ENCODE data around the gene MAP3K8. TPM values are rescaled to one million over a fixed set of nuclear protein-coding genes. Genes with fewer than 3 reads are reported as not detected.

MAP3K8 gene
- total RNA-seq, 6 experiments from 2014 or later, result 3.1 to 21.9 (median 6.1) TPM

DNA sequence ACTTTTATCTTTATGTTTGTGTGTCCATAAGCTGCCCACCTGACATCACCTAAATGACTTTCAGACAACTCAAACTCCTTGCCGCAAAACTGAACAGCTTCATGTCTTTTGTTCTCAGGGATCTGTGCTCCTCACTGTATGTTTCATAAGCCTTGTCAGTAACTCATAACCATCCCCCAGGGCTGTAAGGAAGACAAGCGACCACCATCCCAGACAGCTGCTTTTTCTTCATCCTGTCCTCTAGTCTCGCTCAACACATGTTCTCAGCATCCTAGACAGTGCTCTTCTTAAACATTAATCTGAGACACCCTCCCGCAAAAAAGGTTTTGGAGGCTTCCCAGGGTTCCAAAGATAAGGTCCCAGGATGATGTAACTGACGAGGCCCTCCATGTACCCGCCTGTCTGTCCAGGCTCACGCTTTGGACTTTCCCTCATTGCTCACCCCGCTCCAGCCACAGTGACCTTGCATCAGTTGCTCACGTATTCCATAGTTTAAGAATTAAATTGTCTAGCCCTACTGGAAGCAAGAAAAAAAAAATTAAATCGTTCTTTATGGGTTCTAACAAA is 69.8 kb downstream of the MAP3K8 start:
- Histone ChIP-seq H3K9me3 (no peaks in the 10 kb centered on the region), H3K27me3 (no peaks in the 10 kb centered on the region), H3K4me1 (peaks cover 0 to 5% (median 0%) of the 10 kb centered on the region in 4 donors), H3K4me3 (no peak overlapping the region), H3K36me3 (no peaks in the 10 kb centered on the region), H3K27ac (no peak overlapping the region)
- intact Hi-C loops (cut with DNase I), result no loop called here
- ATAC-seq (peak in 2 of 4 donors; percentile 29 to 85), DNase-seq (peak in 1 of 3 donors; percentile 59)
- WGBS (ENCODE audit: insufficient coverage, low coverage, low lambda C conversion rate, missing lambda C conversion rate), result 40% methylated on average over 9 of the region's 10 CpGs
- TF ChIP-seq POLR2A (IDR thresholded peaks at IDR 0.05), result no peak
- TF ChIP-seq, protein P1, sequence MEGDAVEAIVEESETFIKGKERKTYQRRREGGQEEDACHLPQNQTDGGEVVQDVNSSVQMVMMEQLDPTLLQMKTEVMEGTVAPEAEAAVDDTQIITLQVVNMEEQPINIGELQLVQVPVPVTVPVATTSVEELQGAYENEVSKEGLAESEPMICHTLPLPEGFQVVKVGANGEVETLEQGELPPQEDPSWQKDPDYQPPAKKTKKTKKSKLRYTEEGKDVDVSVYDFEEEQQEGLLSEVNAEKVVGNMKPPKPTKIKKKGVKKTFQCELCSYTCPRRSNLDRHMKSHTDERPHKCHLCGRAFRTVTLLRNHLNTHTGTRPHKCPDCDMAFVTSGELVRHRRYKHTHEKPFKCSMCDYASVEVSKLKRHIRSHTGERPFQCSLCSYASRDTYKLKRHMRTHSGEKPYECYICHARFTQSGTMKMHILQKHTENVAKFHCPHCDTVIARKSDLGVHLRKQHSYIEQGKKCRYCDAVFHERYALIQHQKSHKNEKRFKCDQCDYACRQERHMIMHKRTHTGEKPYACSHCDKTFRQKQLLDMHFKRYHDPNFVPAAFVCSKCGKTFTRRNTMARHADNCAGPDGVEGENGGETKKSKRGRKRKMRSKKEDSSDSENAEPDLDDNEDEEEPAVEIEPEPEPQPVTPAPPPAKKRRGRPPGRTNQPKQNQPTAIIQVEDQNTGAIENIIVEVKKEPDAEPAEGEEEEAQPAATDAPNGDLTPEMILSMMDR (IDR thresholded peaks at IDR 0.05), result no peak

DNA sequence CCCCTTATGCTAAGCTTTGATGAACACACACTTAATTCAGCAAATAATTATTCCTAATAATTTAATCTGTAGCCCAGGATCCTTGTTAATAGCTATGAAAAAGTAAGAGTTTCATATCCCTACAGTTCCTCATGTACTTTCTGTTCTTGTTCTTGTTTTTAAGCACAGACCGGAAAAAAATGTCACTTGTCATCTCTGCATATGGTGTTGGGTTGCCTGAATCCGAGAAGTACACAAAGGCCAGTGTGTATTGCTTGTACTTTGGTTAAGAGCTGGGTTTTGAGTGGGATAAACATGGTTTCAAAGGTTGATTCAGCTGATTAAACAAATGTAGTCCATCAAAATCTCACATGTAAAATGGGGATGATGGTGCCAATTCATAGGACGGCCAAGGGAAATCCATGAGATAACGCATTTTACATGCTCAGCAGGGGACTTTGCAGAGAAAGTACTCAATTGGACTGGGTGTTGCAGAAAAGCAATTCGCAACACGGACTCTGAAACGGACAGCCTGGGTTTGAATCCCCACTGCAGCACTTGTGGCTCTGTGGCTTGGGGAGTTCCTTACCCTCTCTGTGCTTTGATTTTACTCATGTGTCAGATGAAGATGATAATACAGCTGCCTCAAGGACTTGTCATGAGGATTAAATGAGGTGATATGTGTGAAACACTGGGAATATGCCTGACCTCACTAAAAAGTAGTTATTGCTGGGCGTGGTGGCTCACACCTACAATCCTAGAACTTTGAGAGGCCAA is 71.7 kb downstream of the MAP3K8 start:
- intact Hi-C loops (cut with DNase I), result no loop called here
- no peak for DNase-seq
- Histone ChIP-seq H3K27me3 (no peaks in the 10 kb centered on the region), H3K27ac (peak overlapping the region in 2 of 3 donors; percentile 33 to 48), H3K4me3 (no peak overlapping the region), H3K4me1 (peaks cover 0 to 5% (median 0%) of the 10 kb centered on the region in 4 donors), H3K36me3 (no peaks in the 10 kb centered on the region), H3K9me3 (no peaks in the 10 kb centered on the region)
- TF ChIP-seq, protein P1 (IDR thresholded peaks at IDR 0.05), result no peak
- no peak for TF ChIP-seq POLR2A (IDR thresholded peaks at IDR 0.05)
- peak; percentile 44 to 70 (median 58) for ATAC-seq
- 70% methylated on average over 8 of the region's 8 CpGs for WGBS (ENCODE audit: insufficient coverage, low coverage, low lambda C conversion rate, missing lambda C conversion rate)

DNA sequence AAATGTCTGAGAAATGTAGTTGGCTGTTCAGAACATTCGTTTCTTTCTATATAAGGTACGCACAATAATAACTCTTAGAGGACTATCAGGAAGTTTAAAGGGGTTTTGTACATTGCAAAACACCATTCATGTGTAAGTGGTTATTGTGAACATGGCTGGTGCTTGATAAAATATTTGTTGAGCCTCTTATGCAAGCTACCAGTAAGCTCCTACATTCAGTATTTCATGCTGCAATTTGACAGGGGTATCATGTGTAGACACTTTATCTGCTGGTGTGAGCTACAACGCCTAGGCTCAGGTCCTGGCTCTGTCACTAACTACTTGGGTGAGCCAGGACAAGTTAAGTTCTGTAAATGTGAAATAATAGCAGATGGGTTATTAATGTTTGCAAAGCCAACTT is 75.5 kb downstream of the MAP3K8 start:
- no peak overlapping the region for H3K27ac ChIP-seq
- TF ChIP-seq POLR2A (IDR thresholded peaks at IDR 0.05), result no peak
- TF ChIP-seq, protein P1 (IDR thresholded peaks at IDR 0.05), result no peak
- H3K4me1 ChIP-seq, result peaks cover 0 to 5% (median 0%) of the 10 kb centered on the region in 4 donors
- intact Hi-C loops (cut with DNase I), result no loop called here
- H3K27me3 ChIP-seq, result no peaks in the 10 kb centered on the region
- ATAC-seq (no peak), DNase-seq (no peak)
- H3K36me3 ChIP-seq, result no peaks in the 10 kb centered on the region
- no peaks in the 10 kb centered on the region for H3K9me3 ChIP-seq
- no peak overlapping the region for H3K4me3 ChIP-seq
- WGBS (ENCODE audit: insufficient coverage, low coverage, low lambda C conversion rate, missing lambda C conversion rate), result 63% methylated on average over 3 of the region's 3 CpGs

DNA sequence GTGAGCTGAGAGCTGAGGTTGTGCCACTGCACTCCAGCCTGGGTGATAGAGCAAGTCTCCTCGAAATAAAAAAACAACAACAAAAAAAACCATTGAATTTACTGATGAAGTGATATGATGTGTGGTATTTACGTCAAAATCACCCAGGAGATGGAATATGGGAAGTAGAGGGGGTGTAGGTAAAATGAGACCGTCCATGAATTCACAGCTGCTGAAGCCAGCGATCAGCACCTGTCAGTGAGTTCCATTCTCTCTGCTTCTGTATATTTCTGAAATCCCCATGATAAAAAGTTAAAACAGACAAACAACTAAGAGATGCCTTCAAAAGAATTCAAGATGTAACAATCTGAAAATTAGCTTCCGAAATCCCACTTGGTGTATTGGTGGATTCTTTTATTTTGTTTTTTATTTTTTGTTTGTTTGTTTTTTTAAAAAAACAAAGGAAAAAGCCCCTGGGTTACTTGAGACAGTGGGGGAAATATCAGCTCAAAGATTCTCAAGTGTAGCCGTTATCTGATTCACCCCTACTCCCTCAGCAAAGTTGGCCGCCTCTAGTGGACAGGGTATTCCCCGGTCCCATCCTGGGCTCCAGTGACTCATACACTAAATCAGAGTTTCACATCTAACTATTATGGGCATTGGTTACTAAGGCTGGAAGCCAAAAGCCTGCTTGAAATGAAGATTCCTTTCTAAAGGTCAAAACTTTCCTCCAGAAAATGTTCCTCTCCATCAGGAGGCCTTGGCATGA is 76.4 kb downstream of the MAP3K8 start:
- H3K27ac ChIP-seq, result no peak overlapping the region
- intact Hi-C loops (cut with DNase I), result no loop called here

More for the DNA sequence above, 76.4 kb downstream of the MAP3K8 start:
- no peaks in the 10 kb centered on the region for H3K4me1 ChIP-seq
- WGBS (ENCODE audit: insufficient coverage, low coverage, low lambda C conversion rate, missing lambda C conversion rate), result 42% methylated on average over 6 of the region's 8 CpGs
- DNase-seq (peak in 1 of 3 donors; percentile 35), ATAC-seq (peak in 2 of 4 donors; percentile 44 to 85)
- H3K27me3 ChIP-seq, result no peaks in the 10 kb centered on the region
- H3K9me3 ChIP-seq, result no peaks in the 10 kb centered on the region
- TF ChIP-seq, protein P1 (IDR thresholded peaks at IDR 0.05), result no peak
- TF ChIP-seq POLR2A (IDR thresholded peaks at IDR 0.05), result no peak
- no peaks in the 10 kb centered on the region for H3K36me3 ChIP-seq
- H3K4me3 ChIP-seq, result no peak overlapping the region
